Prostate gland (tissue), 2 donors: ENCODE data around the gene CCDC18.

ENCODE experiments used
- POLR2A ChIP-seq: fragments of 450-650 bp; IDR thresholded peaks from one replicate; pipeline ENCODE4 v1.6.1; 2016; ENCODE audit warnings: antibody characterized with exemption, mild to moderate bottlenecking
- POLR2AphosphoS5 ChIP-seq: sonication (generic); formaldehyde crosslinking; IDR thresholded peaks from one replicate; pipeline ENCODE4 v1.6.1; 2017; ENCODE audit warnings: antibody characterized with exemption
- TF ChIP-seq, protein P1 (sequence below), 4 experiments: fragments of 200-600 bp in 2 of 4; fragments of 450-650 bp in 2 of 4; sonication (generic) in 2 of 4; IDR thresholded peaks; 1 replicate in 3 of 4; 2 replicates in 1 of 4; pipeline ENCODE4 v1.5.1; 2016 to 2019; ENCODE audit warnings: antibody characterized with exemption in 4 of 4, mild to moderate bottlenecking in 2 of 4, moderate library complexity in 2 of 4

DNA sequence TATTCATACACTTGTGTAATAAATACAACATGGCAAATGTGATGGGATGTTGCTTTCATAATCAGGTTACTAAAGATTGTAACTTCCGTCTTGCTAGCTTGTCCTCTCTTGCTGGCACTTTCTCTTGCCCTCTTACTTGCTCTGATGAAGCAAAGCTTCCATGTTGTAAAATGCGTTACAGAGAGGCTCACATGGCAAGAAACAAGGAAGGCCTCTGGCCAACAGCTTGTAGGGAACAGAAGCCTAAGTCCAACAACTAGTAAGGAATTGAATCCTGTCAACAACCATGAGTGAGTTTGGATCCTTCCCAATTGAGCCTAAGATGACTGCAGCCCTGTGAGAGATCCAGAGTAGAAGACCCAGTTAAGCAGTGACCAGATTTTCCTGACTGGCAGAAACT lies 15.7 kb upstream of the CCDC18 start:
- TF ChIP-seq, protein P1, sequence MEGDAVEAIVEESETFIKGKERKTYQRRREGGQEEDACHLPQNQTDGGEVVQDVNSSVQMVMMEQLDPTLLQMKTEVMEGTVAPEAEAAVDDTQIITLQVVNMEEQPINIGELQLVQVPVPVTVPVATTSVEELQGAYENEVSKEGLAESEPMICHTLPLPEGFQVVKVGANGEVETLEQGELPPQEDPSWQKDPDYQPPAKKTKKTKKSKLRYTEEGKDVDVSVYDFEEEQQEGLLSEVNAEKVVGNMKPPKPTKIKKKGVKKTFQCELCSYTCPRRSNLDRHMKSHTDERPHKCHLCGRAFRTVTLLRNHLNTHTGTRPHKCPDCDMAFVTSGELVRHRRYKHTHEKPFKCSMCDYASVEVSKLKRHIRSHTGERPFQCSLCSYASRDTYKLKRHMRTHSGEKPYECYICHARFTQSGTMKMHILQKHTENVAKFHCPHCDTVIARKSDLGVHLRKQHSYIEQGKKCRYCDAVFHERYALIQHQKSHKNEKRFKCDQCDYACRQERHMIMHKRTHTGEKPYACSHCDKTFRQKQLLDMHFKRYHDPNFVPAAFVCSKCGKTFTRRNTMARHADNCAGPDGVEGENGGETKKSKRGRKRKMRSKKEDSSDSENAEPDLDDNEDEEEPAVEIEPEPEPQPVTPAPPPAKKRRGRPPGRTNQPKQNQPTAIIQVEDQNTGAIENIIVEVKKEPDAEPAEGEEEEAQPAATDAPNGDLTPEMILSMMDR (IDR thresholded peaks at IDR 0.05) = no peak
- TF ChIP-seq POLR2A (no peak), POLR2AphosphoS5 (no peak)
